Measurements from ENCODE around the gene SUPT20HL2. TPM values are rescaled to one million over a fixed set of nuclear protein-coding genes. Genes with fewer than 3 reads are reported as not detected.

Gene SUPT20HL2
- polyA plus RNA-seq, 1 of the 3 experiments (the other 2 are of a cell fraction) = not detected

DNA sequence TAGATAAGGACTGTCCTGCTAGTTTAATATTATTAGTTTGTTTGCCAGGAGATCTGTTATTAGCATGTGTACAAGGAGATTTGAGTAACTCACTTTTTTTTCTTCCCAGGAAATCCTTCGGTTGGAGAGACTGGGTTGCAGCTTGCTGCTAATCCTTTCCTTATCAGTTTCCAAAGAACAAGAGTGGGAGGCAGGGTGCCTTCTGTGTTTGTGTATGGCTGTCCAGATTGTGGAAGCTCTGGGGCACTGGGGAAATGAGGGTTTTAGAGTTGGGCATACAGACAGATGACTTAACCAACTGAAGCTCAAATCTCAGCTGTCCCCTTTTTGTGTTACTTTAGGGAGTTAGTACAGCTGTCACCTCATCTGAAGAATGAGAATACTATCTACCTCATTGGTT, 34.0 kb upstream of the SUPT20HL2 start:
- H3K27ac ChIP-seq (ENCODE audit: low read depth in 2 of 2, low read length in 1 of 2) = no peak overlapping the region
- H3K4me1 ChIP-seq (ENCODE audit: control insufficient read depth in 1 of 2, insufficient read depth in 2 of 2, low read depth in 1 of 2, low read length in 1 of 2) = no peaks in the 10 kb centered on the region
- no peaks in the 10 kb centered on the region; the same call in 1 of the 2 replicates for H3K27me3 ChIP-seq (ENCODE audit: insufficient read depth)
- no peak overlapping the region for H2AFZ ChIP-seq (ENCODE audit: low read depth)
- no peak overlapping the region for H3K4me3 ChIP-seq (ENCODE audit: low read depth in 2 of 2, low read length in 1 of 2)
- POLR2A ChIA-PET = no interaction called here
- H3F3A ChIP-seq (replicated peaks; ENCODE audit: insufficient read depth) = peaks cover 3% of the 10 kb centered on the region
- TF ChIP-seq FOSL2 (IDR thresholded peaks at IDR 0.05; ENCODE audit: borderline replicate concordance, low read depth) (no peak), GATA2 (CRISPR knock-in tag; IDR thresholded peaks at IDR 0.05) (no peak), GABPA (IDR thresholded peaks at IDR 0.05; ENCODE audit: low read depth) (no peak), RCOR1 (IDR thresholded peaks at IDR 0.05; ENCODE audit: low read length) (no peak), YY1 (IDR thresholded peaks at IDR 0.05; ENCODE audit: low read depth) (no peak), EZH2phosphoT487 (IDR thresholded peaks at IDR 0.05; ENCODE audit: borderline replicate concordance, low read depth) (no peak), IRF3 (IDR thresholded peaks at IDR 0.05; ENCODE audit: low read depth, low read length) (no peak), USF1 (IDR thresholded peaks at IDR 0.05; ENCODE audit: borderline replicate concordance, low read depth) (no peak), REST (IDR thresholded peaks at IDR 0.05; ENCODE audit: low read depth, low read length) (no peak), NRF1 (IDR thresholded peaks at IDR 0.05; ENCODE audit: low read depth, low read length) (no peak), TEAD4 (IDR thresholded peaks at IDR 0.05; ENCODE audit: borderline replicate concordance, insufficient read depth) (no peak), FOXJ3 (CRISPR knock-in tag; IDR thresholded peaks at IDR 0.05) (no peak)
- TF ChIP-seq, protein P1, sequence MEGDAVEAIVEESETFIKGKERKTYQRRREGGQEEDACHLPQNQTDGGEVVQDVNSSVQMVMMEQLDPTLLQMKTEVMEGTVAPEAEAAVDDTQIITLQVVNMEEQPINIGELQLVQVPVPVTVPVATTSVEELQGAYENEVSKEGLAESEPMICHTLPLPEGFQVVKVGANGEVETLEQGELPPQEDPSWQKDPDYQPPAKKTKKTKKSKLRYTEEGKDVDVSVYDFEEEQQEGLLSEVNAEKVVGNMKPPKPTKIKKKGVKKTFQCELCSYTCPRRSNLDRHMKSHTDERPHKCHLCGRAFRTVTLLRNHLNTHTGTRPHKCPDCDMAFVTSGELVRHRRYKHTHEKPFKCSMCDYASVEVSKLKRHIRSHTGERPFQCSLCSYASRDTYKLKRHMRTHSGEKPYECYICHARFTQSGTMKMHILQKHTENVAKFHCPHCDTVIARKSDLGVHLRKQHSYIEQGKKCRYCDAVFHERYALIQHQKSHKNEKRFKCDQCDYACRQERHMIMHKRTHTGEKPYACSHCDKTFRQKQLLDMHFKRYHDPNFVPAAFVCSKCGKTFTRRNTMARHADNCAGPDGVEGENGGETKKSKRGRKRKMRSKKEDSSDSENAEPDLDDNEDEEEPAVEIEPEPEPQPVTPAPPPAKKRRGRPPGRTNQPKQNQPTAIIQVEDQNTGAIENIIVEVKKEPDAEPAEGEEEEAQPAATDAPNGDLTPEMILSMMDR (IDR thresholded peaks at IDR 0.05) = no peak
- no peaks in the 10 kb centered on the region for H3K79me2 ChIP-seq (ENCODE audit: insufficient read depth)
- no peak for DNase-seq
- WGBS (ENCODE audit: low lambda C conversion rate) = 21% methylated on average over 1 of the region's 1 CpG
- H3K4me2 ChIP-seq = no peak overlapping the region
- no peaks in the 10 kb centered on the region for H3K9me3 ChIP-seq
- CTCF ChIA-PET = interaction anchor here (0.7 kb wide), 1 partner anchor 87 kb away, joined by 4 read pairs; no protein-coding TSS in a partner anchor
- H3K9me2 ChIP-seq = no peaks in the 10 kb centered on the region
- H3K9ac ChIP-seq = no peak overlapping the region
- no peaks in the 10 kb centered on the region for H4K20me1 ChIP-seq (ENCODE audit: insufficient read depth)
- no peaks in the 10 kb centered on the region for H3K36me3 ChIP-seq (replicated peaks in 1 of 2; ENCODE audit: control insufficient read depth in 1 of 2, insufficient read depth in 2 of 2, low read length in 1 of 2)

Data from SK-N-SH (cell line).